GM19193 (cell line): ENCODE measurements around the gene TCP10L.

Experiments
- POLR2A ChIP-seq: IDR thresholded peaks from 4 replicates; pipeline ENCODE4 v1.6.1; 2011; ENCODE audit not compliant: insufficient read depth, insufficient read length; ENCODE audit errors: extremely low read depth

Gene TCP10L

DNA sequence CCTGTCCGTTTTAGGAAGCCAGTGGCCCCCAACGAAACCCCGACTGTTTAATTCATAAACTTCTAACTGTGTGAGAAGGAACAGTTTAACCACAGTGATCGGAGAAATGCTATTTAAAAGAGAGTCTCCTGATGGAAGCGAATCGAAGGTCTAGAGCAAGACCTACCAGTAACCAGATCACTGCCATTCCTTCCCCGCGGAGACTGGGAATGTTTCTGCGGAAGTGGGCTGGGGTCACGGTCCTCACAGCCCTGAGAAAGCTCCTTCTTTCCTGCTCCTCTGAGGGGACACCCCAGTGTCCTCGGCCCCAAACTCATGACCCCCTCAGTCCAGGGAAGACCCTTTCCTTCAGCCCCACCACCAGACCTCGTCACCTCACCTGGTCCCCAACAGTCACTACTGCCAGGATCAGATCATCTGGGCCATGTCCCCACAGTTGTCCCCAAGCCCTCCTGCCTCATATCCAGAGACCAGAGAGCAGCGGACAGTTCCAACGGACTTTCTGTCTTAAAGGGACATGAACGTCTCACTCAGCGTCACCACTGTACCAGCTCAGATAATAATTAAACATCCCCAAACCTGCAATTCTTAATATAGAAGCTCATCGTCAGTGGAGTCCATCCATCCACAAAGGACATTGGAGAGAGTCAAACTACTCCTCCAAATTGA lies at the start of gene TCP10L:
Gene TCP10L (minus strand): TSS at position 482 of the 669 bp plus-strand sequence. CDS start 1,219 bp downstream, outside the sequence.
- TF ChIP-seq POLR2A = no peak

- no peak for TF ChIP-seq POLR2A
Observed at GRCh38 chr21:32626621-32627196, 41.4 kb upstream of the TCP10L start.

- TF ChIP-seq POLR2A = no peak
Observed at GRCh38 chr21:32613436-32614043, 28.2 kb upstream of the TCP10L start.

GRCh38 chr21:32612999-32613337 lies 27.6 kb upstream of the TCP10L start:
- TF ChIP-seq POLR2A = no peak

GRCh38 chr21:32612075-32612998 lies 27.0 kb upstream of the TCP10L start, which contains the start of gene CFAP298:
Gene CFAP298 (minus strand): TSS chr21:32612377. CDS start chr21:32612243, 134 bp downstream.
- peak; percentile 73 for TF ChIP-seq POLR2A

DNA sequence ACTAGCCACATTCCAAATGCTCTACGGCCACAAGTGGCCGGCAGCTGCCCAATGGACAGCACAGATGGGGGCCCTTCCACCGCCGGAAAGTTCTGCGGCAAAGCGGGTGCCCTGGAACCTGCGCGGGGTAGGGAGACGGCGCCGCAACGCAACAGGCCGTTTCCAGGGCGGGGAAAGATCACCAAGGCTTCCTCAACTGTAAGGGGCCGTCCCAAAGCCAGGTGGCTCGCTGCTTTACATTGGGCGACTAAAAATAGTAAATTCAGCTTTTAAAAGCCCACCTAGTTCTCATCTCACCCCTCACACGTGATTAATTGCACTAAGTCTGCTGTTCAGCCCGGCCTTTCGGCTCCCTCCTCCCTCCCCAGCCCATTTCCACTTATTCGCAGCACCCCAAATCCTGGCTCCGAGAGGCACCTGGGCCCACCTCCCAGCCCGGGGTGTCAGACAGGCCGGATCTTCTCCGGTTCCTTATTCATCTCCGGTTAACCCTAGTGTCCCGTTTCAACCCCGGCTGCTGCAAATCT lies 26.2 kb upstream of the TCP10L start:
- TF ChIP-seq POLR2A = no peak

- TF ChIP-seq POLR2A = no peak
Observed at GRCh38 chr21:32608851-32609250, 23.5 kb upstream of the TCP10L start.

DNA sequence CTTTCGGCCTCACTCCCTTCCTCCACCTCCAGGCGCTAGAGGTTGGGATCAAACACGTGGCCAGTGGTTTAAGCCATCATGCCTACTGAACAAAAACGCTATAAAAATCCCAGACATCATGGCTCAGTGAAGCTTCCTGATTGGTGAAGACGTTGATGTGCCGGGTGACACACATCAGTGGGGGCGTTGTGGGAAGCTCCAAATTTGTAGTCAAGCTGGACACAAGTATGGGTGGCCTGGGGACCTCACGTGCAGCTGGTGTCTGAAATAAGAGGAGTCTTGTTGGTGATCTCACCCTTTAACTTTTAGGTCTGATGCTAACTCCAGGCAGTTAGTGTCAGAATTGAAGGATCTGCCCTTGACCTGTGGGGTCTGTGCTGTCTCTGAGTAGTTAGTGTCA lies 20.1 kb upstream of the TCP10L start:
- TF ChIP-seq POLR2A = no peak

DNA sequence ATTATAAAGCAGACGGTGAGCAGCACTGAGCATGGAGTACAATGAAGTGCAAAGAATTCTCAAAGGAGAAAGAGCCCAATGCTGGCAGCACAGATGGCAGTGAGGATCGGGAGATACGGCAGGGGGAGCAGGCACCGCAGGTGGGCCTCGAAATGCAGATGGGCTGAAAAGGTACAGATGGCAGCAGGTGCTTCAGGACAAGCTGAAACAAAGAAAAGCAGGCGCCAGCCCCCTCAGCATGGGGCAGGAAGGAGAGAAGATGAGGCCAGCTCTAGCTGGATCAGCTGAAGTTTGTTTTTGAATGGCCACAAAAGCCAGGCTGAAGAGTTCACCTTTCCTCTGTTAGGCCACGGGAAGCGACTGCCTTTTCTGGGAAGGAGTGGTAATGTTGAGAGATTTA lies 19.1 kb upstream of the TCP10L start:
- no peak for TF ChIP-seq POLR2A

GRCh38 chr21:32603131-32603530 lies 17.8 kb upstream of the TCP10L start:
- TF ChIP-seq POLR2A = no peak

GRCh38 chr21:32602099-32602498 lies 16.8 kb upstream of the TCP10L start:
- TF ChIP-seq POLR2A = no peak

DNA sequence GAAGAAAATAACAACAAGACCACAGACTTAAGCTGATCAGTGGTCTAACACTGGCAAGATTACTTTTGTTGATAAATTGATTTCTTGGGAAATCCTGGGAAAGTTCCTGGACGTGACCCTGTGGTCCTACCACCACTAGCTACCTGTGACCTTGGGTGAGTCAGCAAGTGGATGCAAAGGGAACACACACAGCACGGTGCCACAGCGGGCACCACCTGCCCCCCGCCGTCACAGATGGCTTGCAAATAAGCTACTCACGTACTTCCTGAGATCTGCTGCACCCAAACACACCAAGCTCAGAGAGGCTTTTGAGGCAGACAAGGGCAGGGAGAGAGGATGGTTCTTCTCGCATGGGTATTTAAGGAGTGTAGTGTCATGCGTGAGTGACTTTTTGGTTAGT lies 14.2 kb upstream of the TCP10L start:
- no peak for TF ChIP-seq POLR2A

DNA sequence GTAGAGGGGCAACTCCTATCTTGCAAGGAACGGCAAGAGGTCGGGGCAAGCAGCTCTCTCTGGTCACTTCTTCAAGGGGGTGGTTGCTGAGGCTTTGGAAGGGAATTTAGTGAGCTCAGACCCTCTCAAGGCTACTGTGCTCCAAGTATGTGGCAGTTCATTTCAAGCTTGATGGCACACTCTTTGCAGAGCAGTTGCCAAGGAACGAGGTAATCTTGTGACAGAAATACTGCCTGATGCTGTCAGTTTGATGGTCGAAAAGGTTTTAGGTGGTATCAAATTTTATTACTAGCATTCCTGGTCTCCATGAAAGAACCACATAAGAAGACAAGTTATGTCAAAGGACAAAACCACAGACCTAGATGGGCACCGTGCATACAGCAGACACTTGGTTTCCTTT lies 13.8 kb upstream of the TCP10L start:
- no peak for TF ChIP-seq POLR2A

DNA sequence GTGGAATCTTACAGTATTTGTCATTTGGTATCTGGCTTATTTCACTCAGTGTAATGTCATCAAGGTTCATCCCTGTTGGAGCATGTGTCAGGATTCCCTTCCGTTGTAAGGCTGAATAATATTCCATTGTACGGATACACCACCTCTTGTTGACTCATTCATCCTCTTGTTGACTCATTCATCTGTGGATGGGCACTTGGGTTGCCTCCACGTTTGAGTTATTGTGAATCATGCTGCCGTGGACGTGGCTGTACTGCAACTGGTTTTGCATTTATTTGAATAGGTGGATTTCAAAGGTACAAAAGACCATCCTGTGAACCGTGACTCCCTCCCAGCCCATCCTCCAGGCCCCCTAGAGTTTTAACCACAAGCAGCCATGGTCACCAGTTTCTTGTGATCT lies 11.9 kb upstream of the TCP10L start:
- TF ChIP-seq POLR2A = no peak

- no peak for TF ChIP-seq POLR2A
Observed at GRCh38 chr21:32595431-32595830, 10.1 kb upstream of the TCP10L start.

DNA sequence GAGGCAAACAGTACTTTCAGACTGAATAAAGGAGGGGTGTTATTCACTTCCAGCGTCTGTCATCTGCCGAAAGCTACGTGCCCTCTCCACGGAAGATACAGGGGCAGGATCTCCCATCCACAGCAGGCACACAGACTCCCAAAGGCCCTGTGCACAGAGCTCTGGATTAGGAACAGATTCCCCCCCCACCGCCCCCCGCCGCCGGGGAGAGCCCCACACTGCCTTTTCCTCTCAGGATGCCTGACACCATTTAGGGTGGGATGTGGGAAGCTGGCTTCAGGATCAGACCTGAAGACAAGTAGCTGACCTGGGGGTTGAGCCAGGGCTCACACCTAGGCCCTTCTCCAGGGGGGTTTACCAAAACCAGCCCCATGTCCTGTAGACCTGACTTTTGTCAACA lies 8.4 kb upstream of the TCP10L start:
- no peak for TF ChIP-seq POLR2A

DNA sequence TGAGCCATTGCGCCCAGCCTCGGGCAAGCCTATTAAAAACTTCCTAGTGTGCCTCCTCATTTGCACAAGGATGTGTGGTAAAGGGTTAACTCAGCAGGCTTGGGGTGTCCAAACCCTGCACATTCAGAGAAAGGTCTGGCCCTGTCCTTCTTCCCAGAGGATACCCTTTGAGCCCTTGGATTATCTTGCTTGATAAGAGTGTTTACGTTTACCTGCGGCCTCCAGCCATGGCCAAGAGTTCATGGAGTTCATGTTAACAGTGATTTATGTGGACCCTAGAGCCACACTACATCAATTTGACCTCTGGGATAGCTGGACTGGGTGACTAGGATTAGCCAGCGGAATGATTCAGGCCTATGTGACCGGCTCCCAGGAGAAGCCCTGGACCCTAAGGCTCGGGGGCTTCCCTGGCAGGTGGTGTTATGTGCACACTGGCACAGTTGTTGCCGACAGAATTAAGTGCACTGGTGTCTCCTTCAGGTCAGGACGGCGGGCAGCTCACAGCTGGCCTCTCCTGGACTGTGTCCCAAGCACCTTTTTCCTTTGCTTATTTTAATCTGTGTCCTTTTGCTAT lies 7.7 kb upstream of the TCP10L start:
- TF ChIP-seq POLR2A = no peak
